LNCaP clone FGC (cell line): ENCODE measurements around the gene IQGAP1.

Source experiments
- DNase-seq: peaks from one replicate; pipeline ENCODE4 v3.0.0-alpha.2; 2011; ENCODE audit warnings: low read depth
- H3K4me3 ChIP-seq: 2 replicates; pipeline ENCODE4 v1.5.1; 2011; ENCODE audit warnings: mild to moderate bottlenecking, low read depth, low read length, control low read depth
- CTCF ChIP-seq: IDR thresholded peaks from 2 replicates; pipeline ENCODE4 v1.5.1; 2012; ENCODE audit warnings: mild to moderate bottlenecking; ENCODE audit not compliant: control insufficient read depth, insufficient read depth; ENCODE audit errors: extremely low read depth

Gene IQGAP1

GRCh38 chr15:90435652-90436337 is 47.8 kb downstream of the IQGAP1 start:
- no peak for TF ChIP-seq CTCF
- H3K4me3 ChIP-seq: no peak overlapping the region
- DNase-seq: no peak

GRCh38 chr15:90436952-90437351 is 48.9 kb downstream of the IQGAP1 start:
- no peak overlapping the region for H3K4me3 ChIP-seq
- TF ChIP-seq CTCF: no peak
- DNase-seq: no peak

GRCh38 chr15:90437516-90437915 is 49.5 kb downstream of the IQGAP1 start:
- no peak for DNase-seq
- TF ChIP-seq CTCF: no peak
- H3K4me3 ChIP-seq: no peak overlapping the region

- no peak for DNase-seq
- no peak for TF ChIP-seq CTCF
- no peak overlapping the region for H3K4me3 ChIP-seq
These were observed 51.9 kb downstream of the IQGAP1 start for GRCh38 chr15:90439946-90440345.

GRCh38 chr15:90441027-90441426 is 53.0 kb downstream of the IQGAP1 start:
- DNase-seq: no peak
- TF ChIP-seq CTCF: no peak
- H3K4me3 ChIP-seq: no peak overlapping the region

- H3K4me3 ChIP-seq: no peak overlapping the region
- TF ChIP-seq CTCF: no peak
- DNase-seq: no peak
These were observed 54.4 kb downstream of the IQGAP1 start for GRCh38 chr15:90442423-90442822.

- no peak for TF ChIP-seq CTCF
- H3K4me3 ChIP-seq: no peak overlapping the region
- DNase-seq: no peak
These were observed 61.2 kb downstream of the IQGAP1 start for GRCh38 chr15:90449206-90449735.
